ENCODE measurements around the gene FXYD5.

FXYD5 gene

DNA sequence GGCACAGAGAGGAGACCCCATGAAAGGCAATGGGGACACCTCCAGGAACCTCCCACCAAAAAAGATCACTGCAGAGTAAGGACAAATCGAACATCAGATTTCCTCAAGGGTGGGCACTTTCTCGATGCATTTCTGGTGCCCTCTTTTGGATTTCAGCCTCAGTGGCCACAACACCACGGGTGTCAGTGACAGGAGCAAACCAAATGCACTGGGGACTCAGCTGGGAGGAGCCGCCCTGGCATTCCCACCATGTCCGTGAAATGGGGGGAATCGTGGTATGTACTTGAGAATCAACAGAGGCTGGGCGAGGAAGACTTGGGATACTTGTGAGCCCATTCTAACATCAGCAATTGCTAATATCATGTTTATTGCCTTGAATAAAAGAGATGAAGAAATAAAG, 57.7 kb downstream of the FXYD5 start:
- DNase-seq (ENCODE audit: low read depth in 3 of 3), result no peak

DNA sequence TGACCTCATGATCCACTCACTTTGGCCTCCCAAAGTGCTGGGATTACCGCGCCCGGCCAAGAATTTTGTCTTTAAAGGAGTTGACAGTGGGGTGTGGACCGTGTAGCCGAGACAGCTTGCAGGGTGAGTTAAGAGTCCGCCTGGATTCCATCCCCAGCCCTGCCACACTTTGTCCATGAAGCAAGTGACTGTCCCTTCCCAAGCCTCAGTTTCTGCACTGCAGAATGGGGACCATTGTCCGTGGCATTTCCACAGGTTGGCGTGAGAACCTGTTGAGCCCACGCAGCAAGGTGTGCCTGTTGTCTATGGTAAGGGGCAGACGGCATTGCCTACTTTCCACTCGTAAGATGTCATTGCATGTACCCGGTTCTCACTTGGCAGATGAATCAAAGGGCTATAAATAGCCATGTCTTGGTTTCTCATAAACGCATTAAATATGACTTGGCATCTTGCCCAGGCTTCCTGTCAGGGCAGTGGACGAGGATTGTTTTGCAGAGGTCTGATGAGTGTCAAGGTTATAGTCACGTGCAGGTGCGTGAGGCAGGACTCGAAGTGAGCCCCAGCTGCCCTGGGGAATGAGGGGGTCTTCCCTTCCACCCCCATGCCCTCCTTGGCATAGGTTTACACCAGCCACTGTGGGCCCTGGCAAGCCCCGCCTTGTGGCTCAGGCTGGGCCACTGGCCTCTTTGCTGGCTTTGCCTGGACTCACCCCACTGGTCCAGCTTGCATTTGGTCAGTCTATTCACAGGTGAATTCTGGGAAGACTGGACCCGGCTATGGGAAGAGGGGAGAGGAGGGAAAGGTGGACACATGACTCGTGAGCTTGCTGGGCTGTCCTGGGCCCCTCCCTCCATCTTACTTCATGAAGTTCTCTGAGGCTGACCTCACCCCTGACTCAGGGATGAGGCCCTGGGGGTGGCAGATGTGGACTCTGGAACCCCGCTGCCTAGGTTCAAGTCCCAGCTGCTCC, 59.4 kb downstream of the FXYD5 start:
- peak; percentile 55 to 78 (median 69) for DNase-seq (ENCODE audit: low read depth in 3 of 3)

- DNase-seq (ENCODE audit: low read depth in 3 of 3), result no peak
These were observed 60.4 kb downstream of the FXYD5 start for GRCh38 chr19:35214766-35215422.

DNA sequence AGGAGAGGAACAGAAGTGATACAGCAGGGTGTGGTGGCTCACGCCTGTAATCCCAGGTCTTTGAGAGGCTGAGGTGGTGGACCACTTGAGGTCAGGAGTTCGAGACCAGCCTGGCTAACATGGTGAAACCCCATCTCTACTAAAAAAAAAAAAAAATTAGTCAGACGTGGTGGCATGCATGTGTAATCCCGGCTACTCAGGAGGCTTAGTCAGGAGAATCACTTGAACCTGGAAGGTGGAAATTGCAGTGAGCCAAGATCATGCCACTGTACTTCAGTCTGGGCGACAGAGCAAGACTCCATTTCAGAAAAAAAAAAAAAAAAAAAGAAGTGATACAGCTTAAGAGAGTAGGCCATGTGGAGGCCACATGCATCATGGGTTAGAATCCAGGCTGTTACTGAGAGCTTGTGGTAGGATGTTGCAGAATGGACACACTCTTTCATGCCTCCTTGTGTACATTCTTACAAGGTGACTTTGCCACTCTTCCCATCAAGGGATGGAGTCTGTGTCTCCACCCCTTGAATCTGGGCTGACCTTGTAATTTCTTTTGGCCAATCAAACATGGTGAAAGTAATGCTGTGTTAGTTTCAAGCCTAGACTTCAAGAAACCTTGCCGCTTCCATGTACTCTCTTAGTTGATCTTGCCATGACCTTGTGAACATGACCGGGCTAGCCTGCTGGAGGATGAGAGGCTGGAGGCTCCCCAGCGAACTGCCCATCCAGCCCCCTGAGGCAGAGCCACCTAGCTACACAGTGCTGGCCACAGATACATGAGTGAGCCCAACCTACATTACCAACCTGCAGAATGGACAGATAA, 61.7 kb downstream of the FXYD5 start:
- no peak for DNase-seq (ENCODE audit: low read depth in 3 of 3)

GRCh38 chr19:35216833-35217648, 62.5 kb downstream of the FXYD5 start:
- no peak for DNase-seq (ENCODE audit: low read depth in 3 of 3)

DNA sequence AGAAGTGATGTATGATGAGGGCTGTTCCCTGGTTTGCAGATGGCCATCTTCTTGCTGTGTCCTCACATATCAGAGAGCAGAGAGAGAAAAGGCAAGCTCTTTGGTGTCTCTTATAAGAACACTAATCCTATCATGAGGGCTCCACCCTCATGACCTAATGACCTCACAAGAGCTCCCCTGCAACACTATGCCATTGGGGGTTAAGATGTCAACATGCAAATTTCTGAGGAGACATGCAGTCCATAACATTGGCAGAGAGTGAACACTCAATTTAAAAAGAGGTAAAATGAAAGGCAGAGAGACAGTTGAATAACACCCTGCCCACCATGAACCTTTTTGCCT, 63.1 kb downstream of the FXYD5 start:
- no peak for DNase-seq (ENCODE audit: low read depth in 3 of 3)

- DNase-seq (ENCODE audit: low read depth in 3 of 3), result no peak
These were observed 64.5 kb downstream of the FXYD5 start for GRCh38 chr19:35219008-35219407.

Measured in stimulated activated CD4-positive, alpha-beta T cell treated with anti-CD3 and anti-CD28 coated beads, TNF-alpha, amount 100 ng/mL, for 24 hours (primary cell).